DMS153 treated with DMSO at 0.1 percent for 48 hours (cell line): Measurements from ENCODE around the gene ADIG.

Experiments used
- DNase-seq: peaks from one replicate; lab custom pipeline; 2025; ENCODE audit not compliant: unreplicated experiment; lab: John Stamatoyannopoulos, UW

ADIG gene

GRCh38 chr20:38581013-38581412, at the start of gene ADIG:
Gene ADIG (plus strand): TSS chr20:38581197. CDS start chr20:38581251, 54 bp downstream.
- peak; percentile 12 for DNase-seq

- no peak for DNase-seq
Observed at GRCh38 chr20:38534756-38535155, 46.2 kb upstream of the ADIG start.

- DNase-seq, result no peak
Observed at GRCh38 chr20:38536310-38536709, 44.7 kb upstream of the ADIG start.

- no peak for DNase-seq
Observed at GRCh38 chr20:38537176-38537575, 43.8 kb upstream of the ADIG start.

- no peak for DNase-seq
Observed at GRCh38 chr20:38538789-38539188, 42.2 kb upstream of the ADIG start.

GRCh38 chr20:38543014-38543906, 37.7 kb upstream of the ADIG start:
- no peak for DNase-seq

GRCh38 chr20:38545771-38546170, 35.2 kb upstream of the ADIG start:
- no peak for DNase-seq

GRCh38 chr20:38547288-38548085, 33.5 kb upstream of the ADIG start:
- no peak for DNase-seq

- DNase-seq, result no peak
Observed at GRCh38 chr20:38548356-38549083, 32.5 kb upstream of the ADIG start.

- no peak for DNase-seq
Observed at GRCh38 chr20:38550274-38550673, 30.7 kb upstream of the ADIG start.

- no peak for DNase-seq
Observed at GRCh38 chr20:38551056-38551626, 29.9 kb upstream of the ADIG start.

GRCh38 chr20:38554986-38555385, 26.0 kb upstream of the ADIG start:
- DNase-seq, result no peak

GRCh38 chr20:38555395-38555794, 25.6 kb upstream of the ADIG start:
- DNase-seq, result no peak

GRCh38 chr20:38557174-38557573, 23.8 kb upstream of the ADIG start:
- DNase-seq, result no peak

GRCh38 chr20:38558596-38559360, 22.2 kb upstream of the ADIG start:
- no peak for DNase-seq

GRCh38 chr20:38559764-38560163, 21.2 kb upstream of the ADIG start:
- no peak for DNase-seq

- no peak for DNase-seq
Observed at GRCh38 chr20:38563802-38564431, 17.1 kb upstream of the ADIG start.

GRCh38 chr20:38564680-38565079, 16.3 kb upstream of the ADIG start:
- no peak for DNase-seq

GRCh38 chr20:38566036-38566598, 14.9 kb upstream of the ADIG start:
- DNase-seq, result no peak
